ENCODE measurements around the gene FAM168A. TPM values are rescaled to one million over a fixed set of nuclear protein-coding genes. Genes with fewer than 3 reads are reported as not detected.

The FAM168A gene
- total and polyA plus RNA-seq, 2 donors (not counting 1 experiment from before 2014, with no cell fraction given) = 16.3 to 23.8 TPM

- TF ChIP-seq, protein P1, sequence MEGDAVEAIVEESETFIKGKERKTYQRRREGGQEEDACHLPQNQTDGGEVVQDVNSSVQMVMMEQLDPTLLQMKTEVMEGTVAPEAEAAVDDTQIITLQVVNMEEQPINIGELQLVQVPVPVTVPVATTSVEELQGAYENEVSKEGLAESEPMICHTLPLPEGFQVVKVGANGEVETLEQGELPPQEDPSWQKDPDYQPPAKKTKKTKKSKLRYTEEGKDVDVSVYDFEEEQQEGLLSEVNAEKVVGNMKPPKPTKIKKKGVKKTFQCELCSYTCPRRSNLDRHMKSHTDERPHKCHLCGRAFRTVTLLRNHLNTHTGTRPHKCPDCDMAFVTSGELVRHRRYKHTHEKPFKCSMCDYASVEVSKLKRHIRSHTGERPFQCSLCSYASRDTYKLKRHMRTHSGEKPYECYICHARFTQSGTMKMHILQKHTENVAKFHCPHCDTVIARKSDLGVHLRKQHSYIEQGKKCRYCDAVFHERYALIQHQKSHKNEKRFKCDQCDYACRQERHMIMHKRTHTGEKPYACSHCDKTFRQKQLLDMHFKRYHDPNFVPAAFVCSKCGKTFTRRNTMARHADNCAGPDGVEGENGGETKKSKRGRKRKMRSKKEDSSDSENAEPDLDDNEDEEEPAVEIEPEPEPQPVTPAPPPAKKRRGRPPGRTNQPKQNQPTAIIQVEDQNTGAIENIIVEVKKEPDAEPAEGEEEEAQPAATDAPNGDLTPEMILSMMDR (conservative IDR thresholded peaks at IDR 0.05 in 1 of 2, IDR thresholded peaks at IDR 0.05 in 1 of 2; ENCODE audit: low read depth in 1 of 2, low read length in 2 of 2) = no peak
- no peak for TF ChIP-seq EZH2 (IDR thresholded peaks at IDR 0.05; ENCODE audit: low read length, missing control alignments)
- H3K4me1 ChIP-seq (ENCODE audit: control insufficient read depth, extremely low read depth, insufficient read depth, low read length) = no peaks in the 10 kb centered on the region
- no peaks in the 10 kb centered on the region for H3K9me3 ChIP-seq (ENCODE audit: control insufficient read depth, insufficient read depth, low read depth, low read length)
- H3K27me3 ChIP-seq (ENCODE audit: control insufficient read depth, insufficient read depth, low read length) = no peaks in the 10 kb centered on the region
- DNase-seq (ENCODE audit: low read depth in 2 of 2) = no peak
- no peak overlapping the region for H3K4me3 ChIP-seq (replicated peaks in 1 of 4; ENCODE audit: control extremely low read depth in 1 of 4, insufficient read depth in 1 of 4, low read depth in 3 of 4, low read length in 4 of 4)
- H3K79me2 ChIP-seq (ENCODE audit: control insufficient read depth, insufficient read depth, low read length) = no peaks in the 10 kb centered on the region
- no peaks in the 10 kb centered on the region for H4K20me1 ChIP-seq (ENCODE audit: control insufficient read depth, extremely low read depth, insufficient read depth, low read length)
- no peak overlapping the region for H3K9ac ChIP-seq (ENCODE audit: insufficient read depth, low read length)
- no peak overlapping the region for H3K4me2 ChIP-seq (ENCODE audit: extremely low read depth, insufficient read depth, low read length)
- H2AFZ ChIP-seq (ENCODE audit: low read length) = no peak overlapping the region
- H3K27ac ChIP-seq (ENCODE audit: insufficient read depth, low read length) = no peak overlapping the region
- peaks cover 56% of the 10 kb centered on the region for H3K36me3 ChIP-seq (ENCODE audit: control insufficient read depth, insufficient read depth, low read length)
Measured at GRCh38 chr11:73365352-73366264, 232.3 kb downstream of the FAM168A start.

GRCh38 chr11:73363147-73363546 lies 234.8 kb downstream of the FAM168A start:
- Histone ChIP-seq H3K27me3 (ENCODE audit: control insufficient read depth, insufficient read depth, low read length) (no peaks in the 10 kb centered on the region), H3K9ac (ENCODE audit: insufficient read depth, low read length) (no peak overlapping the region), H3K4me1 (ENCODE audit: control insufficient read depth, extremely low read depth, insufficient read depth, low read length) (peaks cover 14% of the 10 kb centered on the region), H3K9me3 (ENCODE audit: control insufficient read depth, insufficient read depth, low read depth, low read length) (no peaks in the 10 kb centered on the region), H3K4me3 (replicated peaks in 1 of 4; ENCODE audit: control extremely low read depth in 1 of 4, insufficient read depth in 1 of 4, low read depth in 3 of 4, low read length in 4 of 4) (no peak overlapping the region), H4K20me1 (ENCODE audit: control insufficient read depth, extremely low read depth, insufficient read depth, low read length) (no peaks in the 10 kb centered on the region), H3K27ac (ENCODE audit: insufficient read depth, low read length) (no peak overlapping the region), H3K36me3 (ENCODE audit: control insufficient read depth, insufficient read depth, low read length) (peaks cover 63% of the 10 kb centered on the region), H3K79me2 (ENCODE audit: control insufficient read depth, insufficient read depth, low read length) (no peaks in the 10 kb centered on the region), H3K4me2 (ENCODE audit: extremely low read depth, insufficient read depth, low read length) (no peak overlapping the region), H2AFZ (ENCODE audit: low read length) (no peak overlapping the region)
- no peak for DNase-seq (ENCODE audit: low read depth in 2 of 2)
- TF ChIP-seq EZH2 (IDR thresholded peaks at IDR 0.05; ENCODE audit: low read length, missing control alignments) = no peak
- TF ChIP-seq, protein P1 (conservative IDR thresholded peaks at IDR 0.05 in 1 of 2, IDR thresholded peaks at IDR 0.05 in 1 of 2; ENCODE audit: low read depth in 1 of 2, low read length in 2 of 2) = no peak

GRCh38 chr11:73361953-73362776 lies 235.7 kb downstream of the FAM168A start:
- peaks cover 64% of the 10 kb centered on the region for H3K36me3 ChIP-seq (ENCODE audit: control insufficient read depth, insufficient read depth, low read length)
- no peak overlapping the region for H3K4me3 ChIP-seq (replicated peaks in 1 of 4; ENCODE audit: control extremely low read depth in 1 of 4, insufficient read depth in 1 of 4, low read depth in 3 of 4, low read length in 4 of 4)
- H3K27me3 ChIP-seq (ENCODE audit: control insufficient read depth, insufficient read depth, low read length) = no peaks in the 10 kb centered on the region

More at GRCh38 chr11:73361953-73362776, 235.7 kb downstream of the FAM168A start:
- Histone ChIP-seq H3K4me1 (ENCODE audit: control insufficient read depth, extremely low read depth, insufficient read depth, low read length) (peaks cover 24% of the 10 kb centered on the region), H2AFZ (ENCODE audit: low read length) (no peak overlapping the region), H3K4me2 (ENCODE audit: extremely low read depth, insufficient read depth, low read length) (no peak overlapping the region), H3K9me3 (ENCODE audit: control insufficient read depth, insufficient read depth, low read depth, low read length) (no peaks in the 10 kb centered on the region), H4K20me1 (ENCODE audit: control insufficient read depth, extremely low read depth, insufficient read depth, low read length) (no peaks in the 10 kb centered on the region), H3K9ac (ENCODE audit: insufficient read depth, low read length) (no peak overlapping the region), H3K27ac (ENCODE audit: insufficient read depth, low read length) (no peak overlapping the region), H3K79me2 (ENCODE audit: control insufficient read depth, insufficient read depth, low read length) (no peaks in the 10 kb centered on the region)
- TF ChIP-seq, protein P1 (conservative IDR thresholded peaks at IDR 0.05 in 1 of 2, IDR thresholded peaks at IDR 0.05 in 1 of 2; ENCODE audit: low read depth in 1 of 2, low read length in 2 of 2) = no peak
- no peak for TF ChIP-seq EZH2 (IDR thresholded peaks at IDR 0.05; ENCODE audit: low read length, missing control alignments)
- DNase-seq (ENCODE audit: low read depth in 2 of 2) = no peak
